ENCODE measurements around the gene TEPSIN. TPM values are rescaled to one million over a fixed set of nuclear protein-coding genes. Genes with fewer than 3 reads are reported as not detected.

TEPSIN gene
- total and polyA plus RNA-seq, 2 of the 8 experiments (the other 6 are each of a cell fraction or from before 2014, with no cell fraction given) = 22.9 to 28.0 TPM

DNA sequence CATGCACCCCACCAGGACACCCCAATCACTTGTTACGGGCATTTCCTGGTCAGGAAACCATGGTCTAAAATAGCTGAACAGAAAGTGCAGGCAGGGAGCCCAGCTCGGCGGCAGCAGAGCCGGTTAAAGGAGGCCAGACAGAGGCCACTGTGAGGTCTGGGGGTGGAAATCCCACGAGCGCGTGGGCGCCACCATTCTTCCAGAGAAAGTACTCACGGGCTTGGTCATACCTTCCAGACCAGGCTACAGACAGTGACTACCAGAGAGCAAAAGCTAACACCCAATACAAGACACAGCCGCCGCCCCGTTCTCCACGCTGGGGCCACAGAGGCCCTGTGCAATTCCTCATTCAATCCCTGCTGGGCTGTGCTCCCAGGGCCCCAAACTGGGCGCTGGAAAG lies 28.0 kb downstream of the TEPSIN start:
- H3K4ac ChIP-seq (replicated peaks; ENCODE audit: insufficient read length, low read depth, low read length) = no peak overlapping the region
- ChIA-PET POLR2A (ENCODE audit: partially characterized antibody) (no interaction called here), CTCF (ENCODE audit: partially characterized antibody) (interaction anchor here (0.7 to 2.9 kb wide), 9 partner anchors 11 to 327 kb away, joined by 3 to 16 read pairs (median 3); no protein-coding TSS in a partner anchor)
- no peak overlapping the region for H3K9ac ChIP-seq (replicated peaks in 1 of 4; ENCODE audit: extremely low read depth in 1 of 4, low read depth in 3 of 4, low read length in 3 of 4)
- peaks cover 3 to 10% of the 10 kb centered on the region in 2 experiments for H4K20me1 ChIP-seq (replicated peaks in 1 of 2; ENCODE audit: control insufficient read depth in 1 of 2, insufficient read depth in 2 of 2, low read length in 2 of 2)
- H3K56ac ChIP-seq (replicated peaks; ENCODE audit: insufficient read length, low read depth, low read length) = no peak overlapping the region
- H2BK15ac ChIP-seq (ENCODE audit: low read length) = no peak overlapping the region
- H3K79me2 ChIP-seq (ENCODE audit: control insufficient read depth in 1 of 2, insufficient read depth in 2 of 2, low read length in 2 of 2) = no peaks in the 10 kb centered on the region; a peak in 2 of 4 replicates
- no peak overlapping the region for H2AFZ ChIP-seq (ENCODE audit: low read length)
- no peak overlapping the region for H4K91ac ChIP-seq (replicated peaks; ENCODE audit: insufficient read length, low read length)
- H3K4me2 ChIP-seq (ENCODE audit: insufficient read depth in 1 of 2, low read depth in 2 of 2, low read length in 2 of 2) = no peak overlapping the region
- no peak overlapping the region for H2BK120ac ChIP-seq (replicated peaks; ENCODE audit: low read depth, low read length)
- no peaks in the 10 kb centered on the region for H3K27me3 ChIP-seq (replicated peaks in 1 of 4; ENCODE audit: control insufficient read depth in 3 of 4, extremely low read depth in 1 of 4, insufficient read depth in 3 of 4, low read length in 3 of 4)
- H3K36me3 ChIP-seq (ENCODE audit: control insufficient read depth in 2 of 4, insufficient read depth in 4 of 4, low read length in 3 of 4) = peaks cover 0 to 3% (median 0%) of the 10 kb centered on the region in 4 experiments; a peak in 2 of 8 replicates
- DNase-seq (ENCODE audit: low read depth in 1 of 2, low spot score in 2 of 2) = no peak
- H3K23me2 ChIP-seq (ENCODE audit: low read depth, low read length) = peaks cover 3% of the 10 kb centered on the region; the same call in 1 of the 2 replicates
- no peak overlapping the region for H4K5ac ChIP-seq (ENCODE audit: insufficient read length, low read depth, low read length)
- H3K18ac ChIP-seq (ENCODE audit: extremely low read depth, low read length) = no peak overlapping the region
- no peaks in the 10 kb centered on the region for H3K9me3 ChIP-seq (ENCODE audit: insufficient read depth in 2 of 2, low read depth in 1 of 2, low read length in 1 of 2)
- no peak overlapping the region for H2BK5ac ChIP-seq (ENCODE audit: low read depth, low read length)
- no peak overlapping the region for H2AK5ac ChIP-seq (ENCODE audit: low read depth, low read length)
- H3K14ac ChIP-seq (ENCODE audit: insufficient read length) = no peak overlapping the region
- peaks cover 5% of the 10 kb centered on the region; the same call in 1 of the 2 replicates for H3K79me1 ChIP-seq (ENCODE audit: low read depth, low read length)
- H3K4me1 ChIP-seq (replicated peaks in 1 of 4; ENCODE audit: control insufficient read depth in 3 of 4, insufficient read depth in 4 of 4, low read length in 3 of 4) = no peaks in the 10 kb centered on the region; a peak in 1 of 7 replicates
- H2BK20ac ChIP-seq (ENCODE audit: low read length) = no peak overlapping the region
- H3K23ac ChIP-seq (ENCODE audit: insufficient read length) = no peak overlapping the region
- H4K8ac ChIP-seq (ENCODE audit: extremely low read depth, insufficient read depth, low read length) = no peak overlapping the region
- H2BK12ac ChIP-seq (ENCODE audit: low read depth, low read length) = no peak overlapping the region
- H3K27ac ChIP-seq (ENCODE audit: low read depth, low read length) = no peak overlapping the region
- no peak for FAIRE-seq
- no peak overlapping the region for H3K4me3 ChIP-seq (ENCODE audit: extremely low read depth in 1 of 4, insufficient read depth in 2 of 4, low read depth in 3 of 4, low read length in 4 of 4)
- WGBS, 2 experiments (ENCODE audit: extremely low coverage in 1 of 2, insufficient coverage in 1 of 2, insufficient read length in 1 of 2, insufficient replicate concordance in 2 of 2, low coverage in 1 of 2, low lambda C conversion rate in 2 of 2, missing lambda C conversion rate in 1 of 2) = 83% methylated on average over 14 of the region's 14 CpGs; no CpG with 5 or more reads in 1 of the 2 experiments
- TF ChIP-seq GTF2F1 (IDR thresholded peaks at IDR 0.05; ENCODE audit: borderline replicate concordance, low read depth, low read length) (no peak), RAD21 (IDR thresholded peaks at IDR 0.05 in 1 of 2, conservative IDR thresholded peaks at IDR 0.05 in 1 of 2; ENCODE audit: low read depth in 2 of 2, low read length in 2 of 2) (peak; percentile 15 to 18; a peak in 2 of 4 replicates), EZH2 (IDR thresholded peaks at IDR 0.05; ENCODE audit: low read depth, low read length, severe bottlenecking) (no peak), TBP (IDR thresholded peaks at IDR 0.05; ENCODE audit: low read depth, low read length) (no peak), EGR1 (IDR thresholded peaks at IDR 0.05; ENCODE audit: borderline replicate concordance, low read depth, low read length) (peak; percentile 49; the same call in 1 of the 2 replicates), USF2 (IDR thresholded peaks at IDR 0.05; ENCODE audit: low read length) (no peak), SIRT6 (IDR thresholded peaks at IDR 0.05; ENCODE audit: low read length) (no peak), PHF8 (conservative IDR thresholded peaks at IDR 0.05; ENCODE audit: low read depth, low read length) (no peak)
- TF ChIP-seq, protein P1, sequence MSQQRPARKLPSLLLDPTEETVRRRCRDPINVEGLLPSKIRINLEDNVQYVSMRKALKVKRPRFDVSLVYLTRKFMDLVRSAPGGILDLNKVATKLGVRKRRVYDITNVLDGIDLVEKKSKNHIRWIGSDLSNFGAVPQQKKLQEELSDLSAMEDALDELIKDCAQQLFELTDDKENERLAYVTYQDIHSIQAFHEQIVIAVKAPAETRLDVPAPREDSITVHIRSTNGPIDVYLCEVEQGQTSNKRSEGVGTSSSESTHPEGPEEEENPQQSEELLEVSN (IDR thresholded peaks at IDR 0.05) = no peak
- TF ChIP-seq, protein P2, sequence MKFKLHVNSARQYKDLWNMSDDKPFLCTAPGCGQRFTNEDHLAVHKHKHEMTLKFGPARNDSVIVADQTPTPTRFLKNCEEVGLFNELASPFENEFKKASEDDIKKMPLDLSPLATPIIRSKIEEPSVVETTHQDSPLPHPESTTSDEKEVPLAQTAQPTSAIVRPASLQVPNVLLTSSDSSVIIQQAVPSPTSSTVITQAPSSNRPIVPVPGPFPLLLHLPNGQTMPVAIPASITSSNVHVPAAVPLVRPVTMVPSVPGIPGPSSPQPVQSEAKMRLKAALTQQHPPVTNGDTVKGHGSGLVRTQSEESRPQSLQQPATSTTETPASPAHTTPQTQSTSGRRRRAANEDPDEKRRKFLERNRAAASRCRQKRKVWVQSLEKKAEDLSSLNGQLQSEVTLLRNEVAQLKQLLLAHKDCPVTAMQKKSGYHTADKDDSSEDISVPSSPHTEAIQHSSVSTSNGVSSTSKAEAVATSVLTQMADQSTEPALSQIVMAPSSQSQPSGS (IDR thresholded peaks at IDR 0.05; ENCODE audit: low read length) = no peak

Data from H1 (cell line).